ENCODE measurements around the gene FGFR2. TPM values are rescaled to one million over a fixed set of nuclear protein-coding genes. Genes with fewer than 3 reads are reported as not detected.

FGFR2 gene
- total RNA-seq, 1 experiment from 2014 or later, result 19.7 TPM

- H3K27me3 ChIP-seq (ENCODE audit: insufficient read depth, low read length), result no peaks in the 10 kb centered on the region
- no peaks in the 10 kb centered on the region for H4K20me1 ChIP-seq (ENCODE audit: insufficient read depth)
- H3K36me3 ChIP-seq (ENCODE audit: control insufficient read depth in 1 of 2, insufficient read depth in 2 of 2, low read length in 2 of 2), result no peaks in the 10 kb centered on the region
- H3K27ac ChIP-seq (ENCODE audit: low read depth, low read length), result peak overlapping the region; percentile 2; the same call in 1 of the 2 replicates
- no peak overlapping the region for H3K4me3 ChIP-seq (replicated peaks in 1 of 2; ENCODE audit: low read depth in 1 of 2, low read length in 2 of 2)
- H3K9ac ChIP-seq (ENCODE audit: low read length), result no peak overlapping the region
- H3K4me1 ChIP-seq (ENCODE audit: control insufficient read depth in 1 of 2, insufficient read depth in 2 of 2, low read length in 2 of 2), result peaks cover 10 to 21% of the 10 kb centered on the region in 2 experiments
- peak overlapping the region; percentile 31 for H3K4me2 ChIP-seq (ENCODE audit: low read length)
- ChIA-PET POLR2A (interaction anchor here (0.7 kb wide), 1 partner anchor 17 kb away, joined by 3 read pairs; no protein-coding TSS in a partner anchor), RAD21 (ENCODE audit: low non-redundant PET in 1 of 2, low total read pairs in 2 of 2, uncharacterized antibody in 2 of 2, unreplicated experiment in 2 of 2) (interaction anchor here in 1 of 2 experiments (0.7 kb wide), 1 partner anchor 648 kb away, joined by 3 read pairs; no protein-coding TSS in a partner anchor), CTCF (no interaction called here)
- no peaks in the 10 kb centered on the region for H3K9me3 ChIP-seq (ENCODE audit: control insufficient read depth in 1 of 2, insufficient read depth in 1 of 2, low read depth in 1 of 2, low read length in 2 of 2)
- no peaks in the 10 kb centered on the region for H3K79me2 ChIP-seq (ENCODE audit: insufficient read depth, low read length)
- intact Hi-C loops (cut with micrococcal nuclease), result no loop called here
- ATAC-seq (peak; percentile 88), DNase-seq (ENCODE audit: low read depth, low spot score) (peak; percentile 42)
- no peaks in the 10 kb centered on the region for H3K9me2 ChIP-seq (ENCODE audit: insufficient read depth)
- H2AFZ ChIP-seq (ENCODE audit: low read depth, low read length, poor library complexity, severe bottlenecking), result no peak overlapping the region
- no peak for TF ChIP-seq CTCF (IDR thresholded peaks at IDR 0.05 in 2 of 3, conservative IDR thresholded peaks at IDR 0.05 in 1 of 3; ENCODE audit: borderline replicate concordance in 1 of 3, insufficient read depth in 1 of 3, low read depth in 2 of 3, low read length in 2 of 3)
- no peak for TF ChIP-seq JUND (IDR thresholded peaks at IDR 0.05)
- TF ChIP-seq ATF3 (IDR thresholded peaks at IDR 0.05), result no peak
- TF ChIP-seq CBX3 (IDR thresholded peaks at IDR 0.05; ENCODE audit: low read depth), result 0 out of 2 replicates have a peak, but pooled peaks have one; percentile 16
- no peak for TF ChIP-seq ELF1 (IDR thresholded peaks at IDR 0.05; ENCODE audit: borderline replicate concordance, low read depth)
- TF ChIP-seq EZH2 (IDR thresholded peaks at IDR 0.05), result no peak
- TF ChIP-seq EZH2phosphoT487 (IDR thresholded peaks at IDR 0.05; ENCODE audit: borderline replicate concordance), result no peak
- TF ChIP-seq FOSL1 (IDR thresholded peaks at IDR 0.05; ENCODE audit: low read depth), result peak; percentile 12; the same call in 1 of the 2 replicates
- no peak for TF ChIP-seq POLR2A (IDR thresholded peaks at IDR 0.05; ENCODE audit: borderline replicate concordance, extremely low read depth, insufficient read depth, insufficient read length)
- TF ChIP-seq TCF7L2 (IDR thresholded peaks at IDR 0.05; ENCODE audit: borderline replicate concordance, extremely low read depth, insufficient read depth, insufficient read length), result peak; percentile 56
- 0 out of 2 replicates have a peak, but pooled peaks have one; percentile 8 for TF ChIP-seq SP1 (IDR thresholded peaks at IDR 0.05; ENCODE audit: low read depth)
- no TSS peak for BruUV-seq (replicated peaks)
Measured at GRCh38 chr10:121553511-121554264, 44.6 kb downstream of the FGFR2 start.
